Heart left ventricle (tissue), 13 donors: ENCODE data around the gene RREB1.

Experiments
- CTCF ChIP-seq, 12 donors: fragments of 200-600 bp; sonication (generic) in 4 of 12; IDR thresholded peaks; one replicate each; pipeline versions ENCODE4 v1.5.0 to v1.8.0; 2018 to 2022; ENCODE audit warnings: antibody characterized with exemption in 12 of 12, mild to moderate bottlenecking in 5 of 12
- POLR2A ChIP-seq, 2 donors: fragments of 450-650 bp; IDR thresholded peaks; one replicate each; pipeline ENCODE4 v1.6.1; 2017; ENCODE audit warnings: antibody characterized with exemption in 2 of 2, mild to moderate bottlenecking in 2 of 2, moderate library complexity in 2 of 2
- donor health status: ischemic (EF 13 %, LVEDD 7.1; RV severe dilation, severe dysfunction).
- donor health status: DM: no; HTN: yes; CAD: no.
- donor health status: DM: no; HTN: no; CAD: no.
- donor health status: ischemic (EF 25% LVEDD 6.9; RV normal size, moderate dysfunction).
- donor health status: ischemic (EF 25% LVEDD 5.7; RV mildly dilated, moderate dysfunction).
- donor health status: ischemic (EF 35%, LVEDD 5.7; RV mildly dilated, moderate dysfunction).
- donor health status: nonischemic (EF 11% LVEDD 7.7; RV severe dilation, severe dysfunction).
- donor health status: DM: yes; HTN: yes; CAD: no.
- donor health status: PGD.
- donor health status: ischemic (EF 29% LVEDD 5.4; RV normal size, mild dysfunction).
- donor health status: nonischemic (EF 23%, LVEDD 6.1; RV moderate dilation, normal function).

- TF ChIP-seq CTCF (IDR thresholded peaks at IDR 0.05) = no peak
- TF ChIP-seq POLR2A (IDR thresholded peaks at IDR 0.05) = no peak
Measured at GRCh38 chr6:7138921-7139358, 31.2 kb downstream of the RREB1 start.
